Progenitor cell of endocrine pancreas (in vitro differentiated cells): ENCODE data around the gene LCE4A. TPM values are rescaled to one million over a fixed set of nuclear protein-coding genes. Genes with fewer than 3 reads are reported as not detected.
"Not testable (repeated sequence)": the region's sequence is repeated elsewhere in the genome, so short reads cannot be mapped to it uniquely, and the experiment has no call there.

Experiments
- DNase-seq: peaks from one replicate; pipeline ENCODE4 v3.0.0; 2021; ENCODE audit warnings: low spot score; ENCODE audit not compliant: unreplicated experiment
- H3K27ac Mint-ChIP-seq: 2 replicates; pipeline ENCODE4 v1.8.0; 2021; ENCODE audit warnings: mild to moderate bottlenecking, moderate library complexity, mixed read lengths
- H3K27me3 Mint-ChIP-seq: 2 replicates; pipeline ENCODE4 v1.8.0; 2021; ENCODE audit warnings: mixed read lengths
- H3K36me3 Mint-ChIP-seq: 2 replicates; pipeline ENCODE4 v1.8.0; 2022; ENCODE audit warnings: mixed read lengths; ENCODE audit not compliant: insufficient read depth
- H3K4me1 Mint-ChIP-seq: 2 replicates; pipeline ENCODE4 v1.8.0; 2021; ENCODE audit warnings: low read depth, mixed read lengths
- H3K4me3 Mint-ChIP-seq: 2 replicates; pipeline ENCODE4 v1.8.0; 2021; ENCODE audit warnings: low read depth, mild to moderate bottlenecking, moderate library complexity, mixed read lengths
- H3K9me3 Mint-ChIP-seq: 2 replicates; pipeline ENCODE4 v1.8.0; 2021; ENCODE audit warnings: low read depth, mixed read lengths
- total RNA-seq: library from RNA; stranded (reverse); gene quantifications from 2 replicates; pipeline ENCODE4 v1.2.1, GENCODE V29; 2021
- TF ChIP-seq, protein P1 (sequence below): fragments of 200-600 bp; sonication (generic); IDR thresholded peaks from one replicate; pipeline ENCODE4 v1.5.0; 2021; ENCODE audit warnings: antibody characterized with exemption, mild to moderate bottlenecking; ENCODE audit not compliant: unreplicated experiment

Gene LCE4A
- total RNA-seq, 1 donor from 2014 or later: not detected

DNA sequence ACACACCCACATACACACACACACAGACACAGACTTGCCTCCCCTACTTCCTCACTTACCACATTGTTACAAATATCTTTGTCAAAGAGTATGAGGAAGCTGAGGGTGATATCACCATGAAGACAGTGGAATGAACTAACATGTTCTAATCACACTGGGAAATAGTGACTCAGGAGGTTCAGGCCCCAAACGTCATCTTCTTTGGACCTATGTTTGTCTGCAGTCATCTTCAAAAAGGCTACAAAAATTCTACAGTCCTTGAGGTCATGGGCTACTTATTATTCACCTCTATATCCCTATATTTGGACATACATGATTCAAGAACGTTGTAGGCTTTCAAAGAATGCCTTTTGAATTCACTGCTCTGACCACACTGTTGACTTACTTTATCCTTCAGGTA, 34.9 kb upstream of the LCE4A start:
- Mint-ChIP-seq H3K4me1 (no peaks in the 10 kb centered on the region), H3K36me3 (peaks cover 5% of the 10 kb centered on the region), H3K27ac (no peak overlapping the region), H3K4me3 (no peak overlapping the region), H3K27me3 (no peaks in the 10 kb centered on the region), H3K9me3 (peaks cover 66% of the 10 kb centered on the region)
- DNase-seq: no peak
- TF ChIP-seq, protein P1, sequence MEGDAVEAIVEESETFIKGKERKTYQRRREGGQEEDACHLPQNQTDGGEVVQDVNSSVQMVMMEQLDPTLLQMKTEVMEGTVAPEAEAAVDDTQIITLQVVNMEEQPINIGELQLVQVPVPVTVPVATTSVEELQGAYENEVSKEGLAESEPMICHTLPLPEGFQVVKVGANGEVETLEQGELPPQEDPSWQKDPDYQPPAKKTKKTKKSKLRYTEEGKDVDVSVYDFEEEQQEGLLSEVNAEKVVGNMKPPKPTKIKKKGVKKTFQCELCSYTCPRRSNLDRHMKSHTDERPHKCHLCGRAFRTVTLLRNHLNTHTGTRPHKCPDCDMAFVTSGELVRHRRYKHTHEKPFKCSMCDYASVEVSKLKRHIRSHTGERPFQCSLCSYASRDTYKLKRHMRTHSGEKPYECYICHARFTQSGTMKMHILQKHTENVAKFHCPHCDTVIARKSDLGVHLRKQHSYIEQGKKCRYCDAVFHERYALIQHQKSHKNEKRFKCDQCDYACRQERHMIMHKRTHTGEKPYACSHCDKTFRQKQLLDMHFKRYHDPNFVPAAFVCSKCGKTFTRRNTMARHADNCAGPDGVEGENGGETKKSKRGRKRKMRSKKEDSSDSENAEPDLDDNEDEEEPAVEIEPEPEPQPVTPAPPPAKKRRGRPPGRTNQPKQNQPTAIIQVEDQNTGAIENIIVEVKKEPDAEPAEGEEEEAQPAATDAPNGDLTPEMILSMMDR: no peak

- not testable (repeated sequence) for H3K4me3 Mint-ChIP-seq, H3K36me3 Mint-ChIP-seq, DNase-seq, H3K27ac Mint-ChIP-seq, H3K4me1 Mint-ChIP-seq, H3K27me3 Mint-ChIP-seq
- H3K9me3 Mint-ChIP-seq: peaks cover 63% of the 10 kb centered on the region
Observed at GRCh38 chr1:152674983-152675382, 33.0 kb upstream of the LCE4A start, which contains the start of gene LCE2C. Gene LCE2C, plus strand, starts transcription at chr1:152675279. Its CDS starts 737 bp downstream, at chr1:152676016.

DNA sequence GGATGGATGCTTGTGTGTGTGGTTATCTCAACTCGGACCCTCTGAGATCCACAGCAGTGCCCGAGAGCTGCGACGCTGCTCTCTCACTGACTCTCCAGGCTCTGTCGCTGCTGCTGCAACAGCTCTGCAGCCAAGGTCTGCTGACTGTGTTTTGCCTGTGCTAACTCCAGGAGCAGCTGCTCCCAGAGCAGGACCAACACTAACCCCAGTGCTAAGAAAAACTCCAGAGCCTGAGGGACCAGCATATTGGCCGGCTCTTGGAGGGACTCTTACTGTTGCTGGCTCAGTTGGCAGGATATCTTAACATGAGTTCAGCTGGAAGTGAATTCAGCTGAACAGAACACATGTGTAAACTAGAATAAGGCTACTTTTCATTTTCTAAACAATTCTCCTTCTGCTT, 28.5 kb upstream of the LCE4A start:
- no peaks in the 10 kb centered on the region for H3K4me1 Mint-ChIP-seq
- H3K27me3 Mint-ChIP-seq: no peaks in the 10 kb centered on the region
- H3K9me3 Mint-ChIP-seq: peaks cover 54% of the 10 kb centered on the region
- DNase-seq: no peak
- no peak overlapping the region for H3K4me3 Mint-ChIP-seq
- no peak overlapping the region for H3K27ac Mint-ChIP-seq
- H3K36me3 Mint-ChIP-seq: peaks cover 3% of the 10 kb centered on the region
- TF ChIP-seq, protein P1: no peak

DNA sequence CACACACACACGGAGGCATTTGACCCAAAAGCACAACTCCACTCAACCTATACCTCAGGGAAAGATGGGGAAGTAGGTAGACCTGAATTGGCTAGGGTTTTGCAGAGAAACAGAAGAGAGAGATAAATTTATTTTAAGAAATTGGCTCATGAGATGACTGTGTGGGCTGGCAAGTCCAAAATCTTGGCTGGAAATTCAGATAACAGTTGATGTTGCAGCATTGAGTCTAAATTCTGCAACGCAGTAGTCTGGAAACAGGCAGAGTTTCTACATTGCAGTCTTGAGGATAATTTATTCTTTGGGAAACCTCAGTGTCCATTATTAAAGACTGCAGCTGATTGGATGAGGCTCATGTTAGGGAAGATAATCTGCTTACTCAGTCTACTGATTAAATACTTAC, 26.3 kb upstream of the LCE4A start:
- Mint-ChIP-seq H3K9me3 (peaks cover 50% of the 10 kb centered on the region), H3K36me3 (peaks cover 2% of the 10 kb centered on the region), H3K4me1 (no peaks in the 10 kb centered on the region), H3K4me3 (no peak overlapping the region), H3K27me3 (no peaks in the 10 kb centered on the region), H3K27ac (no peak overlapping the region)
- TF ChIP-seq, protein P1: no peak
- DNase-seq: no peak

GRCh38 chr1:152683846-152684245, 24.1 kb upstream of the LCE4A start:
- TF ChIP-seq, protein P1: no peak
- no peaks in the 10 kb centered on the region for H3K4me1 Mint-ChIP-seq
- peaks cover 49% of the 10 kb centered on the region for H3K9me3 Mint-ChIP-seq
- H3K36me3 Mint-ChIP-seq: no peaks in the 10 kb centered on the region
- DNase-seq: no peak
- H3K27ac Mint-ChIP-seq: no peak overlapping the region
- H3K27me3 Mint-ChIP-seq: no peaks in the 10 kb centered on the region
- no peak overlapping the region for H3K4me3 Mint-ChIP-seq

DNA sequence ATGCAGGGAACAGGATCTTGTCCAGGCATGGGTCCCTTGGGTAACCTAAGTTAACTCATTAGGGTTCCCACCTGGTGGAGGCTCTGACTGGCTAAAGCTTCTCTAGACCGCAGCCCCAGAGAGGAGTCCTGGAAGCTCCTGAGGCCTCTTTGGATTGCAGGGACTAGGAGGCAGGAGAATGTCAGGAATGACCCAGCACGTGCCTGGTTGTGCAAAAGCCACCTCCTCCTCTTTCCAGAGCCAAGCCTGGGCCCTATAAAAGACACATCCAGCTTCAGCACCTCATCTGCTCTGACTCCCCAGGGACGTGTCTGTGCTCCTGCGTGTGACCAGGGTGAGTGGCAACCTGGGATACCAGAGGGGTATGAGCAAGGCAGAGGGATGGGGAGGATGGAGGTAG, 22.1 kb upstream of the LCE4A start, which contains the start of gene LCE2B:
TSS of gene LCE2B (plus strand) at position 301 of the 400 bp plus-strand sequence. CDS start 721 bp downstream, outside the sequence.
- H3K9me3 Mint-ChIP-seq: peaks cover 53% of the 10 kb centered on the region
- H3K4me1 Mint-ChIP-seq, DNase-seq, H3K36me3 Mint-ChIP-seq, H3K4me3 Mint-ChIP-seq, H3K27me3 Mint-ChIP-seq, H3K27ac Mint-ChIP-seq: not testable (repeated sequence)
